Stimulated activated CD4-positive, alpha-beta T cell treated with anti-CD3 and anti-CD28 coated beads, TNF-alpha, amount 100 ng/mL, for 1 hour (primary cell): ENCODE results near the gene NRCAM.

Experiments
- DNase-seq, 3 donors: peaks; one replicate each; pipeline ENCODE4 v3.0.0-alpha.2; 2020; ENCODE audit warnings: low read depth in 3 of 3, low spot score in 1 of 3

The NRCAM gene

GRCh38 chr7:108165723-108166122 is 290.5 kb downstream of the NRCAM start:
- no peak for DNase-seq

- no peak for DNase-seq
Measured at GRCh38 chr7:108164946-108165345, 291.3 kb downstream of the NRCAM start.

- no peak for DNase-seq
Measured at GRCh38 chr7:108164342-108164741, 291.9 kb downstream of the NRCAM start.

GRCh38 chr7:108158776-108159175 is 297.5 kb downstream of the NRCAM start:
- no peak for DNase-seq

- DNase-seq, result no peak
Measured at GRCh38 chr7:108157606-108158335, 298.5 kb downstream of the NRCAM start.

- no peak for DNase-seq
Measured at GRCh38 chr7:108156897-108157605, 299.2 kb downstream of the NRCAM start.

- DNase-seq, result no peak
Measured at GRCh38 chr7:108152198-108152597, 304.0 kb downstream of the NRCAM start.

- DNase-seq, result no peak
Measured at GRCh38 chr7:108149908-108150307, 306.3 kb downstream of the NRCAM start.

- no peak for DNase-seq
Measured at GRCh38 chr7:108149119-108149518, 307.1 kb downstream of the NRCAM start.

GRCh38 chr7:108147031-108147563 is 309.1 kb downstream of the NRCAM start:
- no peak for DNase-seq

- DNase-seq, result no peak
Measured at GRCh38 chr7:108146070-108146842, 310.0 kb downstream of the NRCAM start.

- no peak for DNase-seq
Measured at GRCh38 chr7:108145401-108145800, 310.8 kb downstream of the NRCAM start.

- no peak for DNase-seq
Measured at GRCh38 chr7:108144931-108145330, 311.3 kb downstream of the NRCAM start.

- DNase-seq, result no peak
Measured at GRCh38 chr7:108143658-108144420, 312.4 kb downstream of the NRCAM start.

- DNase-seq, result no peak
Measured at GRCh38 chr7:108142675-108143259, 313.5 kb downstream of the NRCAM start.

- DNase-seq, result no peak
Measured at GRCh38 chr7:108142180-108142579, 314.1 kb downstream of the NRCAM start.

- no peak for DNase-seq
Measured at GRCh38 chr7:108140671-108141070, 315.6 kb downstream of the NRCAM start.

GRCh38 chr7:108138911-108139310 is 317.3 kb downstream of the NRCAM start:
- no peak for DNase-seq

- no peak for DNase-seq
Measured at GRCh38 chr7:108137993-108138392, 318.2 kb downstream of the NRCAM start.

GRCh38 chr7:108137040-108137439 is 319.2 kb downstream of the NRCAM start:
- no peak for DNase-seq
